ENCODE data around the gene REEP1. TPM values are rescaled to one million over a fixed set of nuclear protein-coding genes. Genes with fewer than 3 reads are reported as not detected.

REEP1 gene
- total and polyA plus RNA-seq, 2 of the 8 experiments (the other 6 are each of a cell fraction or from before 2014, with no cell fraction given), result 0.74 to 1.5 TPM

- Histone ChIP-seq H3K4ac (replicated peaks; ENCODE audit: insufficient read length, low read depth, low read length) (no peak overlapping the region), H4K20me1 (replicated peaks in 1 of 2; ENCODE audit: control insufficient read depth in 1 of 2, insufficient read depth in 2 of 2, low read length in 2 of 2) (no peaks in the 10 kb centered on the region), H2BK15ac (ENCODE audit: low read length) (no peak overlapping the region), H3K4me3 (ENCODE audit: extremely low read depth in 1 of 4, insufficient read depth in 2 of 4, low read depth in 3 of 4, low read length in 4 of 4) (no peak overlapping the region), H3K27ac (ENCODE audit: low read depth, low read length) (no peak overlapping the region), H3K14ac (ENCODE audit: insufficient read length) (no peak overlapping the region), H3K18ac (ENCODE audit: extremely low read depth, low read length) (no peak overlapping the region), H3K56ac (replicated peaks; ENCODE audit: insufficient read length, low read depth, low read length) (no peak overlapping the region), H3K9ac (replicated peaks in 1 of 4; ENCODE audit: extremely low read depth in 1 of 4, low read depth in 3 of 4, low read length in 3 of 4) (no peak overlapping the region), H2BK12ac (ENCODE audit: low read depth, low read length) (no peak overlapping the region), H3K23ac (ENCODE audit: insufficient read length) (no peak overlapping the region), H3K27me3 (replicated peaks in 1 of 4; ENCODE audit: control insufficient read depth in 3 of 4, extremely low read depth in 1 of 4, insufficient read depth in 3 of 4, low read length in 3 of 4) (no peaks in the 10 kb centered on the region), H2AK5ac (ENCODE audit: low read depth, low read length) (no peak overlapping the region), H2BK20ac (ENCODE audit: low read length) (no peak overlapping the region), H3K79me1 (ENCODE audit: low read depth, low read length) (no peaks in the 10 kb centered on the region), H4K8ac (ENCODE audit: extremely low read depth, insufficient read depth, low read length) (no peak overlapping the region), H2BK5ac (ENCODE audit: low read depth, low read length) (no peak overlapping the region), H3K36me3 (ENCODE audit: control insufficient read depth in 2 of 4, insufficient read depth in 4 of 4, low read length in 3 of 4) (no peaks in the 10 kb centered on the region), H4K5ac (ENCODE audit: insufficient read length, low read depth, low read length) (no peak overlapping the region), H3K4me1 (replicated peaks in 1 of 4; ENCODE audit: control insufficient read depth in 3 of 4, insufficient read depth in 4 of 4, low read length in 3 of 4) (no peaks in the 10 kb centered on the region), H3K4me2 (ENCODE audit: insufficient read depth in 1 of 2, low read depth in 2 of 2, low read length in 2 of 2) (no peak overlapping the region), H2BK120ac (replicated peaks; ENCODE audit: low read depth, low read length) (no peak overlapping the region), H3K9me3 (ENCODE audit: insufficient read depth in 2 of 2, low read depth in 1 of 2, low read length in 1 of 2) (no peaks in the 10 kb centered on the region), H3K23me2 (ENCODE audit: low read depth, low read length) (no peaks in the 10 kb centered on the region), H2AFZ (ENCODE audit: low read length) (no peak overlapping the region), H4K91ac (replicated peaks; ENCODE audit: insufficient read length, low read length) (no peak overlapping the region), H3K79me2 (ENCODE audit: control insufficient read depth in 1 of 2, insufficient read depth in 2 of 2, low read length in 2 of 2) (no peaks in the 10 kb centered on the region)
- FAIRE-seq (no peak), DNase-seq (ENCODE audit: low read depth in 1 of 2, low spot score in 2 of 2) (no peak)
- 92% methylated on average over 6 of the region's 6 CpGs; no CpG with 5 or more reads in 1 of the 2 experiments for WGBS, 2 experiments (ENCODE audit: extremely low coverage in 1 of 2, insufficient coverage in 1 of 2, insufficient read length in 1 of 2, insufficient replicate concordance in 2 of 2, low coverage in 1 of 2, low lambda C conversion rate in 2 of 2, missing lambda C conversion rate in 1 of 2)
- ChIA-PET CTCF (ENCODE audit: partially characterized antibody) (no interaction called here), POLR2A (ENCODE audit: partially characterized antibody) (no interaction called here)
- TF ChIP-seq YY1 (IDR thresholded peaks at IDR 0.05; ENCODE audit: low read depth, low read length), result no peak
- TF ChIP-seq ATF3 (IDR thresholded peaks at IDR 0.05; ENCODE audit: insufficient read depth, low read depth, low read length), result no peak
- no peak for TF ChIP-seq ZNF274 (IDR thresholded peaks at IDR 0.05; ENCODE audit: borderline replicate concordance, extremely low read depth, low read length)
- no peak for TF ChIP-seq TBP (IDR thresholded peaks at IDR 0.05; ENCODE audit: low read depth, low read length)
- no peak for TF ChIP-seq NANOG (IDR thresholded peaks at IDR 0.05; ENCODE audit: insufficient read depth, low read depth, low read length, poor library complexity, severe bottlenecking)
- no peak for TF ChIP-seq HDAC2 (IDR thresholded peaks at IDR 0.05; ENCODE audit: borderline replicate concordance in 1 of 2, low read depth in 2 of 2, low read length in 2 of 2)
- no peak for TF ChIP-seq HDAC6 (IDR thresholded peaks at IDR 0.05; ENCODE audit: low read depth, low read length)
- no peak for TF ChIP-seq EZH2 (IDR thresholded peaks at IDR 0.05; ENCODE audit: low read depth, low read length, severe bottlenecking)
- TF ChIP-seq KDM1A (IDR thresholded peaks at IDR 0.05; ENCODE audit: borderline replicate concordance, low read length), result no peak
These were observed 73.5 kb downstream of the REEP1 start for GRCh38 chr2:86263956-86264355.

All from H1 (cell line).